ENCODE data around the gene IGF1R. TPM values are rescaled to one million over a fixed set of nuclear protein-coding genes. Genes with fewer than 3 reads are reported as not detected.

The IGF1R gene
- total and polyA plus RNA-seq, 4 donors = 17.6 to 34.8 (median 21.0) TPM

GRCh38 chr15:98667521-98668179 lies 19.3 kb downstream of the IGF1R start:
- WGBS (ENCODE audit: insufficient coverage) = 91% methylated on average over 11 of the region's 13 CpGs
- H3K9me3 ChIP-seq (ENCODE audit: control insufficient read depth, insufficient read depth, low read length) = no peaks in the 10 kb centered on the region
- no peak overlapping the region for H3K4me3 ChIP-seq (ENCODE audit: low read depth, low read length)
- H3K27ac ChIP-seq (ENCODE audit: low read depth, low read length) = no peak overlapping the region
- DNase-seq (ENCODE audit: low read depth in 4 of 6, low spot score in 6 of 6) = no peak
- no peaks in the 10 kb centered on the region for H3K27me3 ChIP-seq (ENCODE audit: control insufficient read depth, insufficient read depth, low read length)
- peaks cover 21% of the 10 kb centered on the region for H3K4me1 ChIP-seq (ENCODE audit: control insufficient read depth, insufficient read depth, low read length)
- H3K36me3 ChIP-seq (ENCODE audit: control insufficient read depth, insufficient read depth, low read length) = peaks cover 2% of the 10 kb centered on the region

GRCh38 chr15:98668566-98669308 lies 20.4 kb downstream of the IGF1R start:
- peaks cover 13% of the 10 kb centered on the region for H3K4me1 ChIP-seq (ENCODE audit: control insufficient read depth, insufficient read depth, low read length)
- 78% methylated on average over 7 of the region's 10 CpGs for WGBS (ENCODE audit: insufficient coverage)
- H3K36me3 ChIP-seq (ENCODE audit: control insufficient read depth, insufficient read depth, low read length) = peaks cover 2% of the 10 kb centered on the region
- peak in 1 of 6 donors; percentile 26 for DNase-seq (ENCODE audit: low read depth in 4 of 6, low spot score in 6 of 6)
- H3K27ac ChIP-seq (ENCODE audit: low read depth, low read length) = no peak overlapping the region
- no peaks in the 10 kb centered on the region for H3K27me3 ChIP-seq (ENCODE audit: control insufficient read depth, insufficient read depth, low read length)
- no peak overlapping the region for H3K4me3 ChIP-seq (ENCODE audit: low read depth, low read length)
- no peaks in the 10 kb centered on the region for H3K9me3 ChIP-seq (ENCODE audit: control insufficient read depth, insufficient read depth, low read length)

GRCh38 chr15:98669638-98670037 lies 21.3 kb downstream of the IGF1R start:
- Histone ChIP-seq H3K36me3 (ENCODE audit: control insufficient read depth, insufficient read depth, low read length) (peaks cover 2% of the 10 kb centered on the region), H3K9me3 (ENCODE audit: control insufficient read depth, insufficient read depth, low read length) (no peaks in the 10 kb centered on the region), H3K4me3 (ENCODE audit: low read depth, low read length) (no peak overlapping the region), H3K27ac (ENCODE audit: low read depth, low read length) (no peak overlapping the region), H3K27me3 (ENCODE audit: control insufficient read depth, insufficient read depth, low read length) (no peaks in the 10 kb centered on the region), H3K4me1 (ENCODE audit: control insufficient read depth, insufficient read depth, low read length) (peaks cover 13% of the 10 kb centered on the region)
- DNase-seq (ENCODE audit: low read depth in 4 of 6, low spot score in 6 of 6) = no peak
- WGBS (ENCODE audit: insufficient coverage) = 94% methylated on average over 7 of the region's 7 CpGs

GRCh38 chr15:98671060-98672008 lies 23.0 kb downstream of the IGF1R start:
- peaks cover 2% of the 10 kb centered on the region for H3K36me3 ChIP-seq (ENCODE audit: control insufficient read depth, insufficient read depth, low read length)
- peak overlapping the region; percentile 58 for H3K27ac ChIP-seq (ENCODE audit: low read depth, low read length)
- 18% methylated on average over 2 of the region's 6 CpGs for WGBS (ENCODE audit: insufficient coverage)
- peaks cover 13% of the 10 kb centered on the region for H3K4me1 ChIP-seq (ENCODE audit: control insufficient read depth, insufficient read depth, low read length)
- DNase-seq (ENCODE audit: low read depth in 4 of 6, low spot score in 6 of 6) = peak in 2 of 6 donors; percentile 28 to 36
- no peaks in the 10 kb centered on the region for H3K27me3 ChIP-seq (ENCODE audit: control insufficient read depth, insufficient read depth, low read length)
- no peak overlapping the region for H3K4me3 ChIP-seq (ENCODE audit: low read depth, low read length)
- H3K9me3 ChIP-seq (ENCODE audit: control insufficient read depth, insufficient read depth, low read length) = no peaks in the 10 kb centered on the region

- no peak for DNase-seq (ENCODE audit: low read depth in 4 of 6, low spot score in 6 of 6)
- Histone ChIP-seq H3K36me3 (ENCODE audit: control insufficient read depth, insufficient read depth, low read length) (peaks cover 2% of the 10 kb centered on the region), H3K27ac (ENCODE audit: low read depth, low read length) (no peak overlapping the region), H3K9me3 (ENCODE audit: control insufficient read depth, insufficient read depth, low read length) (no peaks in the 10 kb centered on the region), H3K4me3 (ENCODE audit: low read depth, low read length) (no peak overlapping the region), H3K4me1 (ENCODE audit: control insufficient read depth, insufficient read depth, low read length) (peaks cover 13% of the 10 kb centered on the region), H3K27me3 (ENCODE audit: control insufficient read depth, insufficient read depth, low read length) (no peaks in the 10 kb centered on the region)
- WGBS (ENCODE audit: insufficient coverage) = no CpG with 5 or more reads among the region's 4 CpGs
Measured at GRCh38 chr15:98673133-98673532, 24.8 kb downstream of the IGF1R start.

GRCh38 chr15:98674336-98674735 lies 26.0 kb downstream of the IGF1R start:
- Histone ChIP-seq H3K36me3 (ENCODE audit: control insufficient read depth, insufficient read depth, low read length) (peaks cover 2% of the 10 kb centered on the region), H3K4me1 (ENCODE audit: control insufficient read depth, insufficient read depth, low read length) (peaks cover 8% of the 10 kb centered on the region), H3K27ac (ENCODE audit: low read depth, low read length) (no peak overlapping the region), H3K27me3 (ENCODE audit: control insufficient read depth, insufficient read depth, low read length) (no peaks in the 10 kb centered on the region), H3K4me3 (ENCODE audit: low read depth, low read length) (no peak overlapping the region), H3K9me3 (ENCODE audit: control insufficient read depth, insufficient read depth, low read length) (no peaks in the 10 kb centered on the region)
- no peak for DNase-seq (ENCODE audit: low read depth in 4 of 6, low spot score in 6 of 6)
- 100% methylated on average over 1 of the region's 9 CpGs for WGBS (ENCODE audit: insufficient coverage)

- 100% methylated on average over 4 of the region's 7 CpGs for WGBS (ENCODE audit: insufficient coverage)
- DNase-seq (ENCODE audit: low read depth in 4 of 6, low spot score in 6 of 6) = no peak
- Histone ChIP-seq H3K4me1 (ENCODE audit: control insufficient read depth, insufficient read depth, low read length) (no peaks in the 10 kb centered on the region), H3K4me3 (ENCODE audit: low read depth, low read length) (no peak overlapping the region), H3K9me3 (ENCODE audit: control insufficient read depth, insufficient read depth, low read length) (no peaks in the 10 kb centered on the region), H3K36me3 (ENCODE audit: control insufficient read depth, insufficient read depth, low read length) (no peaks in the 10 kb centered on the region), H3K27me3 (ENCODE audit: control insufficient read depth, insufficient read depth, low read length) (no peaks in the 10 kb centered on the region), H3K27ac (ENCODE audit: low read depth, low read length) (no peak overlapping the region)
Measured at GRCh38 chr15:98676586-98677270, 28.4 kb downstream of the IGF1R start.

- no peaks in the 10 kb centered on the region for H3K4me1 ChIP-seq (ENCODE audit: control insufficient read depth, insufficient read depth, low read length)
Measured at GRCh38 chr15:98677345-98678059, 29.2 kb downstream of the IGF1R start.

More at GRCh38 chr15:98677345-98678059, 29.2 kb downstream of the IGF1R start:
- Histone ChIP-seq H3K27ac (ENCODE audit: low read depth, low read length) (no peak overlapping the region), H3K27me3 (ENCODE audit: control insufficient read depth, insufficient read depth, low read length) (no peaks in the 10 kb centered on the region), H3K4me3 (ENCODE audit: low read depth, low read length) (no peak overlapping the region), H3K9me3 (ENCODE audit: control insufficient read depth, insufficient read depth, low read length) (no peaks in the 10 kb centered on the region), H3K36me3 (ENCODE audit: control insufficient read depth, insufficient read depth, low read length) (no peaks in the 10 kb centered on the region)
- no peak for DNase-seq (ENCODE audit: low read depth in 4 of 6, low spot score in 6 of 6)
- 57% methylated on average over 3 of the region's 5 CpGs for WGBS (ENCODE audit: insufficient coverage)
